Measurements from ENCODE around the gene HPS5.
A peak's percentile ranks its signal among the peaks of the same experiment; 100 is the strongest.
"Not testable (repeated sequence)": the region's sequence is repeated elsewhere in the genome, so short reads cannot be mapped to it uniquely, and the experiment has no call there.

Gene HPS5, protein sequence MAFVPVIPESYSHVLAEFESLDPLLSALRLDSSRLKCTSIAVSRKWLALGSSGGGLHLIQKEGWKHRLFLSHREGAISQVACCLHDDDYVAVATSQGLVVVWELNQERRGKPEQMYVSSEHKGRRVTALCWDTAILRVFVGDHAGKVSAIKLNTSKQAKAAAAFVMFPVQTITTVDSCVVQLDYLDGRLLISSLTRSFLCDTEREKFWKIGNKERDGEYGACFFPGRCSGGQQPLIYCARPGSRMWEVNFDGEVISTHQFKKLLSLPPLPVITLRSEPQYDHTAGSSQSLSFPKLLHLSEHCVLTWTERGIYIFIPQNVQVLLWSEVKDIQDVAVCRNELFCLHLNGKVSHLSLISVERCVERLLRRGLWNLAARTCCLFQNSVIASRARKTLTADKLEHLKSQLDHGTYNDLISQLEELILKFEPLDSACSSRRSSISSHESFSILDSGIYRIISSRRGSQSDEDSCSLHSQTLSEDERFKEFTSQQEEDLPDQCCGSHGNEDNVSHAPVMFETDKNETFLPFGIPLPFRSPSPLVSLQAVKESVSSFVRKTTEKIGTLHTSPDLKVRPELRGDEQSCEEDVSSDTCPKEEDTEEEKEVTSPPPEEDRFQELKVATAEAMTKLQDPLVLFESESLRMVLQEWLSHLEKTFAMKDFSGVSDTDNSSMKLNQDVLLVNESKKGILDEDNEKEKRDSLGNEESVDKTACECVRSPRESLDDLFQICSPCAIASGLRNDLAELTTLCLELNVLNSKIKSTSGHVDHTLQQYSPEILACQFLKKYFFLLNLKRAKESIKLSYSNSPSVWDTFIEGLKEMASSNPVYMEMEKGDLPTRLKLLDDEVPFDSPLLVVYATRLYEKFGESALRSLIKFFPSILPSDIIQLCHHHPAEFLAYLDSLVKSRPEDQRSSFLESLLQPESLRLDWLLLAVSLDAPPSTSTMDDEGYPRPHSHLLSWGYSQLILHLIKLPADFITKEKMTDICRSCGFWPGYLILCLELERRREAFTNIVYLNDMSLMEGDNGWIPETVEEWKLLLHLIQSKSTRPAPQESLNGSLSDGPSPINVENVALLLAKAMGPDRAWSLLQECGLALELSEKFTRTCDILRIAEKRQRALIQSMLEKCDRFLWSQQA

DNA sequence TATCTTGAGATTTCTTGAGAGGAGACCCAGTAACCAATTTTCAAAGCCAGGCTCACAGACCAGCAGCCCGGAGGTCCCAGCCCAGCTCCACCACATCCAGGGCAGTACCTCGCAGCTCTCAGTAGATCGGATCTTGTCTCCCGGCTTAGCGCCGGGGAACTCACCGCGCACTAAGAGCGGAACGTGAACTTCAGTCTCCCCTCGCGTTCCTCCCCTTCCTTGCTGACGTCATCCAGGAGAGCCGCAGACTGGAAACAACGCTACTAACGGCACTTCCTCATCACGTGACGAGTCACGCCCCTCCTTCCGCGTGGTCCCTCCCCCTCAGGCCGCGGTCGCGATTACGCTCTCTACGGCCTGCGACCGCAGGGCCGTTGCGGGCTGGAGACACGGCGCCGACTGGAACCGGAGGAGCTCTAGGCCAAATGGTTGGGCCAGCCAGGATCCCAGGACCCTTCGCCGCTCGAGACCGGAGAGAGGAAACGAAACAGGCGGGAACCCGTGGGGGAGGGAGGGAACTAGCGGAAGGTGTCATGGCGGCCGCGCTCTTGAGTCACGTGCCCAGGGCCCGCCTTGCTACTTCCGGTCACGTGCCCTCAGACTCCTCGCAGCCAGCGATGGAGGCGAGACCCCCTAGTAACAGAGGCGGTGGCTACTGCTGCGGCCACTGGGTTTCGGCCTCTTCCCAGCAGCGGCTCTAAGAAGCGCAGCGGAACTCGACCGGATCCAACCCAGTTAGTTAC, at the start of gene HPS5, which contains the start of gene GTF2H1:
Gene HPS5, minus strand, starts transcription at position 172 of the 743 bp plus-strand sequence. CDS start 4,282 bp downstream, outside the sequence.
Gene GTF2H1, plus strand, starts transcription at position 599 of the 743 bp plus-strand sequence. CDS start 10,508 bp downstream, outside the sequence.
- peak; percentile 91 to 94 (median 92) for DNase-seq (ENCODE audit: low read depth in 2 of 3, low spot score in 1 of 3)

DNA sequence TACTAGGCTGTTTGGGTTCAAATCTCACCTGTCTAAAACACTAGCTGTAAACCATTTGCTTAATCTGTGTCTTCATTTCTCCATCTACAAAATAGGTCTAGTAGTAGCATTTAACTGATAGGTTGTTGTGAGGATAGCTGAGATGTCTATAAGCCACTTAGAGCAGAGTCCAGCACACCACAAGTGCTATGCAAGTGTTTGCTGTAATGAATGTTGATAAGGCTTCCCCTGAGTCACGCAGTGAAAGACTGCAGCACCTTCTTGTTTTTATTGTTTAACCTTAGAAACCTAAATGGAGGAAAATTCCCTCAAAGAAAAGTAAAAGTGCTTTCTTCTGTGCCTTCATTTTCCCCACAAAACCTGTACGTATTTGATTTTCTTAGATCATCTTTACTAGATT, 49.3 kb upstream of the HPS5 start:
- DNase-seq (ENCODE audit: low read depth in 2 of 3, low spot score in 1 of 3), result no peak

DNA sequence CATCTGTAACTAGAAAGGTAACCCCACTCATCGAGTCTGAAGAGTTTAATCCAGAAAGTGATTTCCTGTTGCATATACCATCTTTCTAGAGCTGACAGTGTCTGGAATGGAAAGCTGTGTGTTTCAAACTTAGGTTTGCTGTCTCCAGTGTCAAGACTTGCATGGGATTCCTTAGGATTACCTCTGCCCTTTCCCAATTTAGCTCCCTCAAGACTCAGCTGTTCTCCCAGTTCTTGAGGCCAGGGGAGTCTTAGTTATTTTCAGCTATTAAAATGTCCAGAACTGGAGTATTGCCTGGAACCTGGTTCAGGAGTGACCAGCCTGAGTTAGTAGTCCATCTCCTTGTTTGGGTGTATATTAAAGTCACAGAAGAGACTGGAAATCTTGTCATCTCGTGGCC, 47.5 kb upstream of the HPS5 start:
- no peak for DNase-seq (ENCODE audit: low read depth in 2 of 3, low spot score in 1 of 3)

DNA sequence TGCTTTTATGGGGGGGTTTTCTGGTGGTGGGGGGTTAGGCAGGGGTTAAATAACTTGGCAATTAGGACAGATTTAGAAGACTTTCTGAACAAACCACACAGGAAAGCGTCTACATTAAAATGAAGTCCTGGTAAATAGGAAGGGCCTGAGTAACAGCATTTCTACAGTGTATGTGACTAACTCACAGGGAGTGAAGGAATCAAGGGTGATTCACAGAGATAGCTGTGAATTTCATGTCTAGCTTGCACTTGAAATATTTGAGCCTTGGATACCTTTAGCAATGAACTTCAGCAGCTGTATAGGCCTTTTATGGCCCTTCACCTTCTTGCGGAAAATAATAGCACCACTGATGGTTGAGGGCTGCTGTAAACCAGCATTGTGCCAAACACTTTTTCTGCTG, 46.3 kb upstream of the HPS5 start:
- no peak for DNase-seq (ENCODE audit: low read depth in 2 of 3, low spot score in 1 of 3)

DNA sequence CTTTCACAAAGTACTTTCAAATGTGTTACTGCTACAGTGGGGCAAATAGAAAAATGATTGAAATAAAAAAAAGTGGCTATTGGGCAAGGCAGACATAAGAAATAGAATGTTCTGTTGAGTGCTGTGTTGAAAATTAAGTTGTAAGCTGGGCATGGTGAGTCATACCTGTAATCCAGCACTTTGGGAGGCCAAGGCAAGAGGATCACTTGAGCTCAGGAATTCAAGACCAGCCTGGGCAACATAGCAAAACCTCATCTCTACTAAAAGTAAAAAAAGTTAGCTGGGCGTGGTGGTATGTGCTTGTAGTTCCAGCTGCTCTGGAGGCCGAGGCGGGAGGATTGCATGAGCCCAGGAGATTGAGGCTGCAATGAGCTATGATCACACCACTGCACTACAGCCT, 45.5 kb upstream of the HPS5 start:
- no peak for DNase-seq (ENCODE audit: low read depth in 2 of 3, low spot score in 1 of 3)

DNA sequence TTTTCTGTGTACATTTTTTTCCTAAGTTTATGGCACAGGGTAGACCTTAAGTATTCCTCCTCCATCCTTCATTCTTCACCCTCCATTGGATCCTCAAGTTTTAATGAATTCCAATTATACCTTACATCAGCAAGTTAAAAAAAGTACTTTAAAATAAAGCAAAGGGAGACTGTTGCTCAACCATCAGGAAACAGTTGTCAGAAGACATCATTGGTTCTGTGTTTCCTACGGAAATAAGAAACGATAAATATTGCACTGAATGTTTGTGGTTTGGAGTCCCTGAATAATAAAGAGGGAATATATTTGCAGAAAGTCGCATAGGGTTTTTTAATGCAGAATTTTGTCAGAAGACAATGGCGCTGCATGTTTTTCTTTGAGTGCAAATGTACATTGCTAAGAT, 44.3 kb upstream of the HPS5 start:
- no peak for DNase-seq (ENCODE audit: low read depth in 2 of 3, low spot score in 1 of 3)

DNA sequence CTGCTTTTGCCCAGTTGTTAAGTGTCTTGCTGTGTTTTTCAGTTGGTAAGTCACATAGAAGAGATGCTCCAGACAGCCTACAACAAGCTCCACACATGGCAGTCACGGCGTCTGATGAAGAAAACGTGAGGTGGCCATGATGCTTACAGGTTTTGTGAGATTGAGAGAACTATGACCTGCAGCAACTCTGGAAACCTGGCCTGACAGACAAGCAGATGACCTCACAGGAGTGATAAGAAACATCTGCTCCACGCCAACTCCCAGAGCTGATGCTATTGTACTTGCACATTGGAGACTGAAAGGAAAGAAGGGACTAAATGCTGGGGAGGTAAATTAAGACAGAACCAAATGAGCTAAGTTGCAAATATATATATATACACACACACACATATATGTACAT, 43.8 kb upstream of the HPS5 start:
- DNase-seq (ENCODE audit: low read depth in 2 of 3, low spot score in 1 of 3), result no peak

DNA sequence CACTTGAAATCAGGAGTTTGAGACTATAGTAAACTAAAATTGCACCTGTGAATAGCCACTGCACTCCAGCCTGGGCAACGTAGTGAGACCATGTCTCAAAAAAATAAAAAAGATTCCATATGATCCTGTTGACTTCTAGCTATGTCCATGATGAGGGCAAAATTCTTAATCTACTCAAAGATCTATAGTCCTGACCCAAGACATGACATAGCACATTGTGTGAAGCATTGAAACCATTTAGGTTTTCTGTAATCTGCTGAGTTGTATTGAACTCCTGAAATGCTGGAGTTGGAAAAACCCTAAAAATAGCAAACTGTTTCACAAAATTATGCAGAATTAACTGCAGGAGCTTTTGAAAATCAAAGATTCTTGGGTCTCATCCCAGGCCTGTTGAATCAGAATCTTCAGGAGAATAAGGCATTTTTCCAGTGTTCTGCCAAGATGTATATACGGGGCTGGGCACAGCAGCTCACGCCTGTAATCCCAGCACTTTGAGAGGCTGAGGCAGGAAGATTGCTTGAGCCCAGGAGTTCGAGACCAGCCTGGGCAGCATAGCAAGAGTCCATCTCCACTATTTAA, 42.6 kb upstream of the HPS5 start:
- no peak for DNase-seq (ENCODE audit: low read depth in 2 of 3, low spot score in 1 of 3)

DNA sequence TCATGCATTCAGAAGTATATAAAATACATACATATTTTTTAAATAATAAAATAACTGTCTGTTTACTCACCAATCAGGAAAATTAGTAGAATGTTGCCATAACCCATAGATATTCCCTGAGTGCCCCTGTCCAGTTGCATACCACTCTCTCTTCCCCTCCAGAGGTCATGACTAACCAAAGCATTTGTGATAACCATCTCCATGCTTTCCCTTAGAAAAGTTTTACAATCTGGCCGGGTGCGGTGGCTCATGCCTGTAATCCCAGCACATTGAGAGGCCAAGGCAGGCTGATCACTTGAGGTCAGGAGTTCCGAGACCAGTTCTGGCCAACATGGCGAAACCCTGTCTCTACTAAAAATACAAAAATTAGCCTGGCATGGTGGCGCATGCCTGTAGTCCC, 39.2 kb upstream of the HPS5 start:
- no peak for DNase-seq (ENCODE audit: low read depth in 2 of 3, low spot score in 1 of 3)

DNA sequence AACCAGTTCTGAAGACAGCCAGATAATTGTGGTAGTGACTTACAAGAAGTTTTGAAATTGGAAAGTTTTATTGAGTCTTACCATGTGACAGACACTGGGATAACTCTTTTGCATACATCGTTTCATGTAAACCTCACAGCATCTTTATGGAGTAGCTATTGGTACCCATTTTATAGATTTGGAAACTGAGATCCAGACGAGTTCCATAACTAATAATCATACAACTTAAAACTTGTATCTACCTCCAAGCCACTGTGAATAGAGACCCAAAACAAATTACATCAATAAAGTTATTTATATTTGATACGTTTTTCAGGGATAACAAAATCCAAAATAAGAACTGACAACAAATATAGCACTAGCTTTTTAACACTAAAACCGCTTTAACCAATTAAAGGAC, 36.7 kb upstream of the HPS5 start:
- no peak for DNase-seq (ENCODE audit: low read depth in 2 of 3, low spot score in 1 of 3)

DNA sequence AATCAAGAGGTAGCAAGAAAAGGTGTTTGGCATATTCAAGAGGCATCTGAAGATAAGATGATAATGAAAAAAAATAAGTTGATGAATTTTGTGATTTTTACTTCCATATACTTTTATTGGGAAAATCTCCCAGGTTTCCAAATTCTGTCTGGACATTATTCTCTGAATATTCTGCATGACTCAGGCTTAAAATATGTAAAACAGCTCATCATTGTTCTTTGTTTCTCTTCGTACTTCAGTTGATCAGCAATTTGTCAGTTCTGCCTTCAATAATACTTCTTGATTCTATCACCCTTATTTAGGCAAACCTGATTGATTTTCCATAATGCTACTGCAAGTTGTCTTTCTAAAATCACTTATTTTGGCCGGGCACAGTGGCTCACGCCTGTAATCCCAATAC, 30.6 kb upstream of the HPS5 start:
- no peak for DNase-seq (ENCODE audit: low read depth in 2 of 3, low spot score in 1 of 3)

DNA sequence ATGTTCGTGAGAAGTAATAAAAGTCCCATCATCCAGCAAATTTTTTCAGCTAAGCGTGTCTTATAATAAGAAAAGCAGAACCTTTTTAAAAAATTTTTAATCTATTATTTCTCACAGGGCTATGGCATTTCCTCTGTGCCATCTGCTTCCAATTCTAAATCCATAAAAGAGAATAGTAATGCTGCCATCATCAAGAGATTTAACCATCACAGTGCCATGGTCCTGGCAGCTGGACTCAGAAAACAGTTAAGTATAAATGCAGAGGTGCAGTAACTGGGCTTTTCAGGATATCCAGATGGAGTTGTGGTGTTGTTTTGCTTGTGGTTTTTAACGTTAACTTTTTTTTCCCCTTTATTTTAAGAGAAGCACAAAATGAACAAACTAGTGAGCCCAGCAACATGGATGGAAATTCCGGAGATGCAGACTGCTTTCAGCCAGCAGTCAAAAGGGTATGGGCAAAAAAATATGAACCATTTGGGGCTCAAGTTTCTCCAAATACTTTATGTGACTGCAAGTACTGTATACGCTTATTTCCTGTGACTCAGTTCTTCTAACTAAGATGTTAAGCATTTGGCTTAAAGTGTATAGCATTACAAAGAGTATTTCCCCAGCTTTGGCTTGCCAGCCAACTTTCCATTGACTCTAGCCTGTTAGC, 25.7 kb upstream of the HPS5 start:
- no peak for DNase-seq (ENCODE audit: low read depth in 2 of 3, low spot score in 1 of 3)

DNA sequence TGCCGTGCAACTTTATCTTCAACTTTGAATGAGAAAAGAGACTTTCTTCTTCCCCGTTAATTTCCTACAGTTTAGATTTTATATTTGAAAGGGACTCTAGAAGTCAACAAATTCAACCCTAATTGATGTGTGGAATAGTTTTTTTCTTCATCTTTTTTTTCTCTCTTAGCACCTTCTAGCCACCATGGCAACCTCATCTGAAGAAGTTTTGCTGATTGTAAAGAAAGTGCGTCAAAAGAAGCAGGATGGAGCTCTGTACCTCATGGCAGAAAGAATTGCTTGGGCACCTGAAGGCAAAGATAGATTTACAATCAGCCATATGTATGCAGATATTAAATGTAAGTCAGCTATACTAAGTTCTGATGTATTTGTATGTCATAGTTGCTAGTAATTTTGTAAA, 11.0 kb upstream of the HPS5 start:
- DNase-seq (ENCODE audit: low read depth in 2 of 3, low spot score in 1 of 3), result no peak

DNA sequence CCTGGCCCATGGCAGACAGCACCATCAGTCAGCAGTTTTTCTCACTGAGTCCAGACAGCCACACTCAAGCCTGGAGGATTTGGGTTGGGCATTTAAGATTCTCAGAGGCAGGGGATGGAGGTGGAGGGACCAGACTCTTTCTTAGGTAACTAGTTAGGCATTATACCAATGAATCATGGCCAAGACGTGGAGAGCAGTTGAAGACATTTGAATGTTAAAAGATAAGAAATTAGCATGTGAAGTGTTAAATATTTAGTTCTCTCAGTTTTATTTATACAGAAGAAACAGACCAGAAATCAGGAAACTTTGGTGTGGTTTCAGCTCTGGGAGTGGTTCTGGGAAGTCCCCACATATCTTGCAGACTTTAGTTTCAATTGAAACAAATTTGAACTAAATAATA, 10.4 kb upstream of the HPS5 start:
- no peak for DNase-seq (ENCODE audit: low read depth in 2 of 3, low spot score in 1 of 3)

DNA sequence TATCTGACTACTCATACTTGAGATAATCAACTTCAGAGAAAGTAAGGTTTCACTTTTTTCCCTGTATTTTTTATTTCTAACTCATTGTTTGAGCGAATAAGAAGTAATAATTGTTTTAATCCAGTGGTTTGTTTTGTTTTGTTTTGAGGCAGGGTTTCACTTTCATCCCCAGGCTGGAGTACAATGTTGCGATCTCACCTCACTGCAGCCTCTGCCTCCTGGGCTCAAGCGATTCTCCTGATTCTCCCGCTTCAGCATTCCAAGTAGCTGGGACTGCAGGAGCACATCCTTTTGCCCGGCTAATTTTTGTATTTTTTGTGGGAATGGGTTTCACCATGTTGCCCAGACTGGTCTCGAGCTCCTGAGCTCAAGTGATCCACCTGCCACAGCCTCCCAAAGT, 9.0 kb upstream of the HPS5 start:
- DNase-seq (ENCODE audit: low read depth in 2 of 3, low spot score in 1 of 3), result no peak

DNA sequence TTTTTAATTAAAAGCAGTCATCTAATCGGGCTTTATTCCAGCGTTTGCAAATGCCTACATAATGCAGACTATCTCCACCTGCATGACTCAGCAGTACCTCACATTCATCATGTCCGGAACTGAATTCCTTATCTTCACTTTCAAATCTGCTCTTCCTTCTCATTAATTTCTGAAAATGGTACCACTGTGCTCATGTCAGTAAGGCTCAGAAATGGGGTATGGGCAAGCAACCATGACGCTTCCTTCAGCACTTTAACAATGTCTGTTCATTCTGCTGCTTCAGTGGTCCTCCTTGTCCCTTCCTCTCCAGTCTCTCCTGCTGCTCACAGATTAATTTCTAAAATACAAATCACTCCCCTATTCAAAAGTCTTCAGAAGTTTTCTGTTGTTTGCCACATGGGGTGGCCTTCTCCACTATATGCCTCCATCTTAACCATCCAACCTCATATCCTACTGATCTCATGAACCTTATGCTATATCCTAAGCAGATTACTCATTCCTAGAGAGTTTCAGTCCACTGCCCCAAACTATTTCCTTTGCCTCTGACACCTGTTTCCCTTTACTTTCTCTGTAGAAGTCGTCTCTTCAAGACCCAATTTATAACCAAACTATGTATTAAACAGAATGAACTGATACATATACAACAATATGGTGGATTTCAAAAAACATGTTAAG, 7.4 kb upstream of the HPS5 start:
- no peak for DNase-seq (ENCODE audit: low read depth in 2 of 3, low spot score in 1 of 3)

DNA sequence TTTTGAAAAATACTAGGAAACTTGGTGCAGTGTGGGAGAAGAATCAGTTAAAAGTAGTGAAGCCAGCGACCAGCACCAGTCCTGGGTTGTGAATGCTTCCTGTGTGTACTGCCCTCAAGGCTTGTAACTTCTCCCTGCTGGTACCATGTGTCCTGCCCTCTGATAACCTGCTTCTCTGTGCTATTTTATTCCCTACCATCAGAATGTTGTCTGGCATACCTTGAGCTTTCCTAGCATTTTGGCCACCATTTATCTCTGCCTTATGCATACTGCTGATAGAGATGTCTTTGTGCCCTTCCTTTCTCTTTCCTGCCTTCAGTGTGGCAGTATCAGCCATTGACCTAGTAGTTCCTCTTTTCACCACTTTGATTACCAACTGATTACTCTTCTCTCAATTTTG, 2.4 kb upstream of the HPS5 start:
- no peak for DNase-seq (ENCODE audit: low read depth in 2 of 3, low spot score in 1 of 3)

DNA sequence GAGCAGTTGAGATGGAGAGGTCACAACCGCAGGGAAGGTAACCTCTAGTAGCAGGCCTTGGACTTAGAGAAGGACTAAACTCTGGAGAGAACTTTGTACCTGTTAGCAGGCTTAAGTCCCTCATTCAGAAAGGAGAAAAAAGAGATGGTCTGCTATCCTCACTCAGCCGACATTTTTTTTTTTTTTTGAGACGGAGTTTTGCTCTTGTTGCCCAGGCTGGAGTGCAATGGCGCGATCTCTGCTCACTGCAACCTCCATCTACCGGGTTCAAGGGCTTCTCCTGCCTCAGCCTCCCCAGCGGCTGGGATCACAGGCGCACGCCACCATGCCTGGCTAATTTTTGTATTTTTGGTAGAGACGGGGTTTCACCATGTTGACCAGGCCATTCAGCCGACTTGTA, 1.9 kb upstream of the HPS5 start:
- DNase-seq (ENCODE audit: low read depth in 2 of 3, low spot score in 1 of 3), result not testable (repeated sequence)

DNA sequence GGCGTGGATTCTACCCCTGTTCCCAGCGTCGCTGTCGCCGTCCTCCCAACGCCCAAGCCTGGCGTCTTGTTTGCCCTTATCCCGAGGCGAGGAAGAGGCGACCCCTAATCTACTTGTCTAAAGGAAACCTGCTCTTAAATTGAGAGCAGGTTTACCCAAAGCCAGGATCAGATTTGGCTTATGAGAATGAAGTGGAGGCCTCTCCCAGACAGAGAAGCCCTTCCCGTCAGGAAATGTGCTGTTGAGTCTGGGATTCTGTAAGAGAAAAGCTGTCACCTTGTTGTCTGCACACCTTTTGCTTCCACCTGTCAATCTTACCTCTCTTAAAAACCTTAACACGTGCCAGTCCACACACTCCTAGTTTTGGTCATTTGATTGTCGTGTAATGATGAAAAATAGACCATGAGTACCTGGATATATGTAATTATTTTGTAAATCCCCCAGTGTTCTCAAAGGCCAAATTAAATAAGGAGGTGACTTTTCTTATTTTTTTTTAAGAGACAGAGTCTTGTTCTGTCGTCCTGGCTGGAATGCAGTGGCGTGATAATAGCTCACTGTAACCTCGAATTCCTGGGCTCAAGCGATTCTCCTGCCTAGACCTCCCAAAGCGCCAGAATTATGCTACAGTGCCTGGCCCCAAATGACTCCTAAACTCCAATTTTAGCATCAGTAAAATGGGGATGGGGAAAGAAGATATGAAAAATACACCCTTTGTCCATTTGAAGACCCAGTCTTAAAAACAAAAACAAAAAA, 1.1 kb upstream of the HPS5 start:
- DNase-seq (ENCODE audit: low read depth in 2 of 3, low spot score in 1 of 3), result no peak

Data from stimulated activated CD4-positive, alpha-beta T cell treated with anti-CD3 and anti-CD28 coated beads, Interleukin-12 subunit alpha, Interleukin-12 subunit beta, amount 100 ng/mL, for 48 hours (primary cell).